WTC11 (cell line): ENCODE results near the gene RAI1. TPM values are rescaled to one million over a fixed set of nuclear protein-coding genes. Genes with fewer than 3 reads are reported as not detected.

Experiments
- ATAC-seq: fragments of 200-7000 bp; cut with Tn5 transposase; 2 replicates; pipeline ENCODE4 v1.10.0; 2021; ENCODE audit warnings: mild to moderate bottlenecking, moderate library complexity
- CTCF ChIA-PET: fragments of 300-600 bp; sonication (Branson Sonifier 250); formaldehyde crosslinking; loops from one replicate; lab custom pipeline; 2021; ENCODE audit warnings: antibody characterized with exemption; lab: Charles Lee
- POLR2A ChIA-PET: fragments of 350-600 bp; sonication (Branson Sonifier 250); formaldehyde crosslinking; loops from one replicate; lab custom pipeline; 2021; ENCODE audit warnings: antibody characterized with exemption; lab: Charles Lee
- DNase-seq: peaks from one replicate; pipeline ENCODE4 v3.0.0; 2021; ENCODE audit warnings: low spot score
- H3K27ac Mint-ChIP-seq: 2 replicates; pipeline ENCODE4 v1.8.0; 2021; ENCODE audit warnings: mixed read lengths
- H3K27me3 Mint-ChIP-seq: 2 replicates; pipeline ENCODE4 v1.8.0; 2021; ENCODE audit warnings: low read depth, mild to moderate bottlenecking, moderate library complexity, mixed read lengths
- H3K36me3 Mint-ChIP-seq: 2 replicates; pipeline ENCODE4 v1.8.0; 2021; ENCODE audit warnings: mixed read lengths
- H3K4me1 Mint-ChIP-seq: 2 replicates; pipeline ENCODE4 v1.8.0; 2022; ENCODE audit warnings: mixed read lengths
- H3K4me3 Mint-ChIP-seq: 2 replicates; pipeline ENCODE4 v1.8.0; 2021; ENCODE audit warnings: mild to moderate bottlenecking, moderate library complexity, mixed read lengths
- H3K9me3 Mint-ChIP-seq: 2 replicates; pipeline ENCODE4 v1.8.0; 2021; ENCODE audit warnings: mixed read lengths
- E2F1 ChIP-seq: sonication (generic); formaldehyde crosslinking; IDR thresholded peaks from 2 replicates; pipeline ENCODE4 v1.8.0; 2022; ENCODE audit warnings: mild to moderate bottlenecking, missing genetic modification reagents
- E2F5 ChIP-seq: sonication (generic); formaldehyde crosslinking; IDR thresholded peaks from 2 replicates; pipeline ENCODE4 v1.8.1; 2022; ENCODE audit warnings: mild to moderate bottlenecking, moderate library complexity, missing genetic modification reagents
- IRF2 ChIP-seq: sonication (generic); formaldehyde crosslinking; IDR thresholded peaks from 2 replicates; pipeline ENCODE4 v1.8.0; 2022; ENCODE audit warnings: low read depth, missing genetic modification reagents, borderline replicate concordance
- NR2C2 ChIP-seq: sonication (generic); formaldehyde crosslinking; IDR thresholded peaks from 2 replicates; pipeline ENCODE4 v1.8.0; 2022; ENCODE audit warnings: mild to moderate bottlenecking, missing genetic modification reagents
- OVOL2 ChIP-seq: fragments of 250-450 bp; sonication (Bioruptor Pico); IDR thresholded peaks from 2 replicates; pipeline ENCODE4 v1.9.0; 2021; ENCODE audit warnings: mild to moderate bottlenecking, borderline replicate concordance
- PREB ChIP-seq: sonication (generic); formaldehyde crosslinking; IDR thresholded peaks from 2 replicates; pipeline ENCODE4 v1.8.1; 2022; ENCODE audit warnings: mild to moderate bottlenecking, missing genetic modification reagents, moderate library complexity, borderline replicate concordance
- ZMAT4 ChIP-seq: fragments of 250-450 bp; sonication (Bioruptor Pico); IDR thresholded peaks from 2 replicates; pipeline ENCODE4 v1.9.0; 2021; ENCODE audit warnings: mild to moderate bottlenecking
- ZNF396 ChIP-seq: fragments of 250-450 bp; sonication (Bioruptor Pico); IDR thresholded peaks from 2 replicates; pipeline ENCODE4 v1.8.0; 2021; ENCODE audit warnings: mild to moderate bottlenecking, moderate library complexity, borderline replicate concordance
- ZNF416 ChIP-seq: fragments of 250-450 bp; sonication (Bioruptor Pico); IDR thresholded peaks from 2 replicates; pipeline ENCODE4 v1.9.0; 2021; ENCODE audit warnings: mild to moderate bottlenecking, inconsistent platforms
- ZNF425 ChIP-seq: fragments of 250-450 bp; sonication (Bioruptor Pico); conservative IDR thresholded peaks from 2 replicates; pipeline ENCODE4 v1.9.0; 2021; ENCODE audit warnings: mild to moderate bottlenecking
- ZNF532 ChIP-seq: fragments of 250-450 bp; sonication (Bioruptor Pico); IDR thresholded peaks from 2 replicates; pipeline ENCODE4 v1.9.0; 2021; ENCODE audit warnings: mild to moderate bottlenecking, borderline replicate concordance
- total RNA-seq: library from RNA; stranded (reverse); gene quantifications from 3 replicates; pipeline ENCODE4 v1.2.3, GENCODE V29; 2021
- TF ChIP-seq, protein P1 (sequence below): sonication (generic); formaldehyde crosslinking; IDR thresholded peaks from 2 replicates; pipeline ENCODE4 v1.8.1; 2023; ENCODE audit warnings: mild to moderate bottlenecking, missing genetic modification reagents
- TF ChIP-seq, protein P2 (sequence below): sonication (generic); formaldehyde crosslinking; conservative IDR thresholded peaks from 2 replicates; pipeline ENCODE4 v1.8.1; 2022; ENCODE audit warnings: mild to moderate bottlenecking, missing genetic modification reagents
- TF ChIP-seq, protein P3 (sequence below): sonication (generic); formaldehyde crosslinking; IDR thresholded peaks from 2 replicates; pipeline ENCODE4 v1.8.0; 2022; ENCODE audit warnings: missing genetic modification reagents
- TF ChIP-seq, protein P4 (sequence below): fragments of 250-450 bp; sonication (Bioruptor Pico); IDR thresholded peaks from 2 replicates; pipeline ENCODE4 v1.9.0; 2021; ENCODE audit warnings: mild to moderate bottlenecking

RAI1 gene
- total RNA-seq, 1 experiment from 2014 or later: 12.7 TPM

- no peak overlapping the region for H3K27ac Mint-ChIP-seq
- H3K27me3 Mint-ChIP-seq: peaks cover 98% of the 10 kb centered on the region
- no peaks in the 10 kb centered on the region for H3K9me3 Mint-ChIP-seq
- ATAC-seq (no peak), DNase-seq (no peak)
- peaks cover 37% of the 10 kb centered on the region for H3K4me1 Mint-ChIP-seq
- CTCF ChIA-PET: interaction anchor here (0.6 to 2.2 kb wide), 3 partner anchors 42 to 147 kb away, joined by 3 to 7 read pairs (median 5); no protein-coding TSS in a partner anchor
- peak overlapping the region; percentile 71 for H3K4me3 Mint-ChIP-seq
- no peak for TF ChIP-seq ZNF416 (CRISPR knock-in tag)
- no peak for TF ChIP-seq OVOL2 (CRISPR knock-in tag)
- TF ChIP-seq ZNF396: no peak
- no peak for TF ChIP-seq ZNF425 (CRISPR knock-in tag)
- TF ChIP-seq, protein P1, sequence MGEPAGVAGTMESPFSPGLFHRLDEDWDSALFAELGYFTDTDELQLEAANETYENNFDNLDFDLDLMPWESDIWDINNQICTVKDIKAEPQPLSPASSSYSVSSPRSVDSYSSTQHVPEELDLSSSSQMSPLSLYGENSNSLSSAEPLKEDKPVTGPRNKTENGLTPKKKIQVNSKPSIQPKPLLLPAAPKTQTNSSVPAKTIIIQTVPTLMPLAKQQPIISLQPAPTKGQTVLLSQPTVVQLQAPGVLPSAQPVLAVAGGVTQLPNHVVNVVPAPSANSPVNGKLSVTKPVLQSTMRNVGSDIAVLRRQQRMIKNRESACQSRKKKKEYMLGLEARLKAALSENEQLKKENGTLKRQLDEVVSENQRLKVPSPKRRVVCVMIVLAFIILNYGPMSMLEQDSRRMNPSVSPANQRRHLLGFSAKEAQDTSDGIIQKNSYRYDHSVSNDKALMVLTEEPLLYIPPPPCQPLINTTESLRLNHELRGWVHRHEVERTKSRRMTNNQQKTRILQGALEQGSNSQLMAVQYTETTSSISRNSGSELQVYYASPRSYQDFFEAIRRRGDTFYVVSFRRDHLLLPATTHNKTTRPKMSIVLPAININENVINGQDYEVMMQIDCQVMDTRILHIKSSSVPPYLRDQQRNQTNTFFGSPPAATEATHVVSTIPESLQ (CRISPR knock-in tag): no peak
- TF ChIP-seq E2F1: no peak
- TF ChIP-seq E2F5 (CRISPR knock-in tag): no peak
- TF ChIP-seq NR2C2: no peak
- TF ChIP-seq, protein P2, sequence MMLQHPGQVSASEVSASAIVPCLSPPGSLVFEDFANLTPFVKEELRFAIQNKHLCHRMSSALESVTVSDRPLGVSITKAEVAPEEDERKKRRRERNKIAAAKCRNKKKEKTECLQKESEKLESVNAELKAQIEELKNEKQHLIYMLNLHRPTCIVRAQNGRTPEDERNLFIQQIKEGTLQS: no peak
- TF ChIP-seq ZMAT4 (CRISPR knock-in tag): no peak
- no peak for TF ChIP-seq PREB
- TF ChIP-seq, protein P3, sequence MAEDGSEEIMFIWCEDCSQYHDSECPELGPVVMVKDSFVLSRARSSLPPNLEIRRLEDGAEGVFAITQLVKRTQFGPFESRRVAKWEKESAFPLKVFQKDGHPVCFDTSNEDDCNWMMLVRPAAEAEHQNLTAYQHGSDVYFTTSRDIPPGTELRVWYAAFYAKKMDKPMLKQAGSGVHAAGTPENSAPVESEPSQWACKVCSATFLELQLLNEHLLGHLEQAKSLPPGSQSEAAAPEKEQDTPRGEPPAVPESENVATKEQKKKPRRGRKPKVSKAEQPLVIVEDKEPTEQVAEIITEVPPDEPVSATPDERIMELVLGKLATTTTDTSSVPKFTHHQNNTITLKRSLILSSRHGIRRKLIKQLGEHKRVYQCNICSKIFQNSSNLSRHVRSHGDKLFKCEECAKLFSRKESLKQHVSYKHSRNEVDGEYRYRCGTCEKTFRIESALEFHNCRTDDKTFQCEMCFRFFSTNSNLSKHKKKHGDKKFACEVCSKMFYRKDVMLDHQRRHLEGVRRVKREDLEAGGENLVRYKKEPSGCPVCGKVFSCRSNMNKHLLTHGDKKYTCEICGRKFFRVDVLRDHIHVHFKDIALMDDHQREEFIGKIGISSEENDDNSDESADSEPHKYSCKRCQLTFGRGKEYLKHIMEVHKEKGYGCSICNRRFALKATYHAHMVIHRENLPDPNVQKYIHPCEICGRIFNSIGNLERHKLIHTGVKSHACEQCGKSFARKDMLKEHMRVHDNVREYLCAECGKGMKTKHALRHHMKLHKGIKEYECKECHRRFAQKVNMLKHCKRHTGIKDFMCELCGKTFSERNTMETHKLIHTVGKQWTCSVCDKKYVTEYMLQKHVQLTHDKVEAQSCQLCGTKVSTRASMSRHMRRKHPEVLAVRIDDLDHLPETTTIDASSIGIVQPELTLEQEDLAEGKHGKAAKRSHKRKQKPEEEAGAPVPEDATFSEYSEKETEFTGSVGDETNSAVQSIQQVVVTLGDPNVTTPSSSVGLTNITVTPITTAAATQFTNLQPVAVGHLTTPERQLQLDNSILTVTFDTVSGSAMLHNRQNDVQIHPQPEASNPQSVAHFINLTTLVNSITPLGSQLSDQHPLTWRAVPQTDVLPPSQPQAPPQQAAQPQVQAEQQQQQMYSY (CRISPR knock-in tag): no peak
- no peak for TF ChIP-seq ZNF532 (CRISPR knock-in tag)
- TF ChIP-seq IRF2 (CRISPR knock-in tag): no peak
- TF ChIP-seq, protein P4, sequence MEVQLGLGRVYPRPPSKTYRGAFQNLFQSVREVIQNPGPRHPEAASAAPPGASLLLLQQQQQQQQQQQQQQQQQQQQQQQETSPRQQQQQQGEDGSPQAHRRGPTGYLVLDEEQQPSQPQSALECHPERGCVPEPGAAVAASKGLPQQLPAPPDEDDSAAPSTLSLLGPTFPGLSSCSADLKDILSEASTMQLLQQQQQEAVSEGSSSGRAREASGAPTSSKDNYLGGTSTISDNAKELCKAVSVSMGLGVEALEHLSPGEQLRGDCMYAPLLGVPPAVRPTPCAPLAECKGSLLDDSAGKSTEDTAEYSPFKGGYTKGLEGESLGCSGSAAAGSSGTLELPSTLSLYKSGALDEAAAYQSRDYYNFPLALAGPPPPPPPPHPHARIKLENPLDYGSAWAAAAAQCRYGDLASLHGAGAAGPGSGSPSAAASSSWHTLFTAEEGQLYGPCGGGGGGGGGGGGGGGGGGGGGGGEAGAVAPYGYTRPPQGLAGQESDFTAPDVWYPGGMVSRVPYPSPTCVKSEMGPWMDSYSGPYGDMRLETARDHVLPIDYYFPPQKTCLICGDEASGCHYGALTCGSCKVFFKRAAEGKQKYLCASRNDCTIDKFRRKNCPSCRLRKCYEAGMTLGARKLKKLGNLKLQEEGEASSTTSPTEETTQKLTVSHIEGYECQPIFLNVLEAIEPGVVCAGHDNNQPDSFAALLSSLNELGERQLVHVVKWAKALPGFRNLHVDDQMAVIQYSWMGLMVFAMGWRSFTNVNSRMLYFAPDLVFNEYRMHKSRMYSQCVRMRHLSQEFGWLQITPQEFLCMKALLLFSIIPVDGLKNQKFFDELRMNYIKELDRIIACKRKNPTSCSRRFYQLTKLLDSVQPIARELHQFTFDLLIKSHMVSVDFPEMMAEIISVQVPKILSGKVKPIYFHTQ (CRISPR knock-in tag): no peak
- H3K36me3 Mint-ChIP-seq: no peaks in the 10 kb centered on the region
- POLR2A ChIA-PET: interaction anchor here (1.2 kb wide), 1 partner anchor 19 kb away, joined by 3 read pairs; no protein-coding TSS in a partner anchor
These were observed 41.7 kb downstream of the RAI1 start for GRCh38 chr17:17722906-17723353.
